HG02678 (cell line): ENCODE measurements around the gene ZNF609.

Experiments
- ATAC-seq: cut with Tn5 transposase; IDR thresholded peaks from one replicate; pipeline ENCODE4 v1.9.1; 2021; ENCODE audit warnings: mild to moderate bottlenecking, moderate library complexity; ENCODE audit not compliant: unreplicated experiment

The ZNF609 gene

GRCh38 chr15:64687688-64688087, 227.3 kb downstream of the ZNF609 start:
- ATAC-seq, result no peak

GRCh38 chr15:64688770-64689169, 228.4 kb downstream of the ZNF609 start:
- ATAC-seq, result no peak

DNA sequence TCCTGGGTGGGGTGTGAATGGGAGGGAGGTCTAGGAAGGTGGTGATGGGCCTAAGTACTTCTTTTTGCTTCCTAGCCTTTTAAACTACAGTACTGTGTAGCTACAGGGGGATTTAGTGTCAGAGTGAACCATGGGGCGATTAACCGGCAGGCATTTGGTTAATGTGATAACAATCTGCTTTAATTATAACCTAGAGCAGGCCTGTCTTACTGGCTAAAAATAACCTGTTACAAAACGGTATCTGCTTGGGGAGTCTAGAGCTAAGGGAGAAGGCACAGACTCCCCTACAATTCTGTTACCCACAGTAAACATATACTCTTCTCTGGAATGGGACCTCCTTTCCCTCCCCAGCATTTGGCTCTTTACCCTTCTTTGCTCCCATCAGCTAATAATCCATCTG, 229.6 kb downstream of the ZNF609 start:
- ATAC-seq, result no peak

DNA sequence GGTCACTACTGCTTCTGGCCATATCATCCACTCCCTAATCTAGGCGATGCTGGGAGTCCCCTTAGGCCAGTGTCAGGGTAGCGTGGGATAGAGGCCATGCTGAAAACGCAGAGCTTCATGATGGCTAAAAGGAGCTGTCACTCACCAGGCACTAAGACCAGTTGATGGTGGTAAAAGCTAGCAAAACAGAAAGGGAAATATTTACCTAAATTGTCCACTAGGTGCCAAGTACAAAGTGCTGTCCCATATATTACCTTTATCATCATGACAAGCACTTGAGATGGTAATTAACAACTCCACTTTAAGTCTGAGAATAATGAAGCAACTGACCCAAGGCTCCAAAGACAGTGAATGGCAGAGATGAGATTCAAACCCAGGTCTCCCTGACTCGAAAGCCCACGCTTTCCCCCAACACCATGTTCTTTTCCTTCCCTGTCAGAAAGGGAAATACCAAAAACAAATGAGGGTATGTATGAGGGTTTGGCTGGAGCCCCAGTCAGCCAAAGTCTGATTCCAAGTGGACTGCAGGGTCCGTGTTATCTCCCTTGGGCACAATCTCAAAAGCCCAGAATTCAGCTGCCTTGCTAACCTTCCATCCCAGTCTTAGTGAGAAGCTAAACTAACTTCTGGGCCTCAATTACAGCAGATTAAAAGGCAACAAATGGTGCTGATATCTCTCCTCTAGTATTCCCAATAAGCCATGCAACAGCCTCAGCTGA, 230.4 kb downstream of the ZNF609 start:
- no peak for ATAC-seq

- ATAC-seq, result no peak
These were observed 231.7 kb downstream of the ZNF609 start for GRCh38 chr15:64691896-64692565.

- ATAC-seq, result no peak
These were observed 232.8 kb downstream of the ZNF609 start for GRCh38 chr15:64693134-64693533.

DNA sequence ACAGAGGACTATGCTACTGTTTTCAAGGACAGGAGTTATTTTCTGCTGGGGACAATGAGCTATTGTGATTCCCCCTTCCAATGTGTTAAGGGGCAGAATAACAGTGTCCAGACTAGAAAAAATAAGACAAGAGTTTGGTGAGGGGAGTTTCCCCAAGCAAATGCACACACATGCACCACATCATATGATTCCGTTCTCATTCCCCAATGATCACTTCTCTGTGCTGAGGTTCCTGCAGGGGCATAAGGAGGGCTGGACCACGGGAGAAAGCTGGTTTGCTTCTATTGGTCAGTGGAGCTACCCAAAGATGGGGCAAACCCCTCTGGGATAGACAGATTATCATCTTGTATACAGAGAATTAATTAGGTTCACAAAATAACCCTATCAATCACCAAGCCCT, 234.4 kb downstream of the ZNF609 start:
- no peak for ATAC-seq

- ATAC-seq, result no peak
These were observed 235.2 kb downstream of the ZNF609 start for GRCh38 chr15:64695561-64695992.

DNA sequence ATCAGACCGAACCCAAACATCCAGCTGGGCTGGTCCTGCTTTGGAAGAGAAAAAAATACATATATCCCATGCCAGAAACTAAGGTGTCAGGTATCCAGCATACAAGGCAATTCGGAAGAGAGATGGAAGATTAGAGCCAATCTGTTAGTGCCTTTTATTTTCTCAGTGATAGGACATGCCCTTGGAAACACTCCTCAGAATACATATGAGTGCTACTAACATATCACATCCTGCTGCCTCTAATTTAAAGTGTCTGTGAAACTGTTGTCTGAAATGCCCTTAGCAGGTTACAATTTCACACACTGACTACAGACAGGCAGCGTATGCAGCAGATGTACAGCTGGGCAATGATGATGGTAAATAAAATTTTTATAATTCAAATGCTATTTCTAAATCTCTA, 236.1 kb downstream of the ZNF609 start:
- no peak for ATAC-seq

GRCh38 chr15:64697911-64698369, 237.6 kb downstream of the ZNF609 start:
- ATAC-seq, result no peak

DNA sequence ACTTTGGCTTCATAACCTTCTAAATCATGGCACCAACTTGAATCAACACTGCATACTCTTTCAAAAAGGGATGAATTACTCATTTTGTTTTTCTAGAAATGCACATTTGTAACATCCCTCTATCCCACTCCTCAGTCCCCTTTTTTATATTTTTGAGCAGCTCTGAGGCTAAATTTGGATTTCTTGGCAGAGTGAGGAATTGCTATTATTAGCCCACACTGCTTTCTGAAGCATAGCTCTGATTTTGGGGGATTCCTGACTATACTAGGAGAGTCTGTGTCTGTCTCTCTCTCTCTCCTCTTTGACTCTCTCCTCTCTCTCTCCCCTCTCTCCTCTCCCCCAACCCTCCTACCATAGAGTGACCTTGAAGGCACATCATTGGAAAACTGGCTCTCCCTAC, 238.4 kb downstream of the ZNF609 start:
- no peak for ATAC-seq

DNA sequence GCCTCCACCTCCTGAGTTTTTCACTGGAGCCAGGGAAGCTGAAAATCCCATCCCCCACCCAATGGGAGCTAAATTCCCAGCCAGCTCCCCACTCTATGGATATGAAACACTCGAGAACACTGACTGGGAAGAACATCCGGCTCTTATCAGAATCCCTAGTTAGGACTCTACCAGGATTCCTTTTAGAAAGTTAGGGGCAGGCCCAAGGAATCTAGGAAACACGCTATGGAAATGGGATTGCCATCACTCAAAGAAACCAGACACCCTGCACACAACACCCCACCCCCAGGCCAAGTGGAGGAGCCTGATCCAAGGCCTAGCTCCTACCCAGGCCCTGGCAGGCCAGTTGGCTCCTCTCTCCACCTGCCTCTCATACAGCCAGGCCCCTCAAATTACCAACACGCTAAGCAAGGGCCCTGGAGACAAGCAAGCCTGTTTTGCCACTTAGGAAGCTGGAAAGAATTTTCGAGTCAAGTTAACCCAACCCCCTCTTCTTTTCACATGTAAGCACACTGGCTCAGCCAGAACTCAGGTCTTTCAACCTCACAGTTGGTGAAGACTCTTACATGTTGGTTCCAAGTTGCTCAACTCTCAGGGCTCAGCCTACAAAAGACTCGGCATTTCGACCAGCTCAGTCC, 239.5 kb downstream of the ZNF609 start:
- ATAC-seq, result no peak

DNA sequence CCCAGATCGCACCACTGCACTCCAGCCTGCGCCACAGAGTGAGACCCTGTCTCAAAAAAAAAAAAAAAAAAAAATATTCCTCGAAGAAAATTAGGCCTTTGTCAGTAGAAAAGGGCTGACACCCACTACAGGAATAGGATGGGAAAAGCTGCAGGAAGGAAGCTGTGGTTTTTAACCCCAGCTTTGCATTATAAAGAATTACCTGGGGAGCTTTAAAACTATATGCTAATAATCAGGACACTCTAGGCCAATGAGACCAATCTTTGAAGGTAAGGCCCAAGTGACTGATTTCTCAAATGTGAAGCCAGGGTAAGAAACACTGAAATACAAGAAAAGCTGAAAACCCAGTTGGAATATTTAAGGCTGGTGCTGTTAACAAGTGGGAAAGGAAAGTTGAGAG, 240.7 kb downstream of the ZNF609 start:
- ATAC-seq, result no peak

GRCh38 chr15:64701482-64702184, 241.3 kb downstream of the ZNF609 start:
- ATAC-seq, result no peak

- ATAC-seq, result peak; percentile 93
These were observed 242.6 kb downstream of the ZNF609 start for GRCh38 chr15:64702816-64703631.

GRCh38 chr15:64703632-64703959, 243.2 kb downstream of the ZNF609 start:
- ATAC-seq, result no peak

GRCh38 chr15:64705006-64705405, 244.6 kb downstream of the ZNF609 start:
- no peak for ATAC-seq

DNA sequence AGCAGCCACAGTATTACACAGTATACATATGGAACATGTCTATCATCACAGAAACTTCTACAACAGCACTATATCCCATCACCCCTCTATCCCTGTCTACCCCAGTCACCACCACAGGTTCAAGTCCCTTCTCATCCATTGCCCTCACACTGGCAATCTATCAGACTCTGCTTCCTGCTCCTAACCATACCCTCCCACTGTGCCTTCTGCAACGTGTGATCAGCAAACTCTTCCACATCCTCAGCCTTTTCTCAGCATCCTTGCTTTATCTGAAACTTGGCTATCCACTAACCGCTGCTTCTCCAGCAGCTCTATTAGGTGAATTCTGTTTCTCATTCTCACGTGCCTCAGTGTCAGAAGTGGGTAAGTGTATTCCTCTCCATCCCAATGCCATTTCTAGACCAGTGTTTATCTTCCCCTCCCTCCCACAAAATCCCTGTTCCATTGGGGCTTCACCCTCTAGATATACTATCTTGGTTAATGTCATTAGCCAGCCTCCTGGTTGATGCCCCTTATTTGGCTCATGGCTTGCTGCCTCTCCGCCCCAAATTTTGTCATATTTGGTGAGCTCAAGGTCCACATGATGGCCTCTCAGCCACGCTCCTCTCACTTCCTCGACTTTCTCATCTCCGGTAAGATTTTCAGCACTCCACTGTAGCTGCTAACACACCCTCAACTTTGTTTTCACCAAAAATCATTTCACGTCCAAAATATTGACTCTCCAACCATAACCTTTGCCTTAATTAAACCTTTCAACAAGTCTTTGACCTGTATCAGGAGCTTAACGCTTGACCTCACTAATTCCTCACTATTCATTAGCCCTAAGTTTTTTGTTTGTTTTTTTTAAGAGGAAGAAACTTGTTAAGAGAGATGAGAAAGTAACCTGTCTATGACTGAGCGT, 245.9 kb downstream of the ZNF609 start:
- ATAC-seq, result no peak

DNA sequence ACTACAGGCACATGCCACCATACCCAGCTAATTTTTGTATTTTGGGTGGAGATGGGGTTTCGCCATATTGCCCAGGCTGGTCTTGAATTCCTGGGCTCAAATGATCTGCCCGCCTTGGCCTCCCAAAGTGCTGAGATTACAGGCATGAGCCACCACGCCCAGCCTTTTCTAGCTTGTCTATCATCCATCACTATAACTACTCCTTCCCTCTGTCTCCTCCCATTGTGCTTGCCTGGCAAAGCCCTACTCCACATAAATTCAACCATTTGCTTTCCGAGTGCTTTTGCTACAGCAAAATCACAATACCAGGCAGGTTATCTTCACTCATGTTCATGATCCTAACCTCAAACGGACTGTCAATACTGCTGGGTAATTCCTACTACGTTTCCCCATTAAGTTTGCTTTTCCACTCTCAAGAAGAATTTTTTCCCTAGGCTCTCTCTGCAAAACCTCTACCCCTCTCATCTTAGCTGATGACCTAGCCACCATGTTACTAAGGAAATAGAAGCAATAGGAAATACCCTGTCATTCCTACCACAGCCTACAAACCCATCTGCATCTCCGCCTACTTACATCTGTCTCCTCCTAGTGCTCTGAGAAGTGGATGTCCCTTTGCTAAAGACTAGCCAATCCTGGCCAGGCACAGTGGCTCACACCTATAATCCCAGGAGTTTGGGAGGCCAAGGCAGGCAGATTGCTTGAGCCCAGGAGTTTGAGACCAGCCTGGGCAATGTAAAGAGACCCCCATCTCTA, 250.5 kb downstream of the ZNF609 start:
- ATAC-seq, result no peak
